ENCODE results near the gene COX6A2.
"Not testable (repeated sequence)": the region's sequence is repeated elsewhere in the genome, so short reads cannot be mapped to it uniquely, and the experiment has no call there.

COX6A2 gene

GRCh38 chr16:31438414-31438813 lies 10.3 kb upstream of the COX6A2 start:
- DNase-seq (ENCODE audit: low spot score) = no peak

- no peak for DNase-seq (ENCODE audit: low spot score)
Measured at GRCh38 chr16:31436221-31437045, 8.3 kb upstream of the COX6A2 start.

GRCh38 chr16:31435341-31436220 lies 7.4 kb upstream of the COX6A2 start:
- no peak for DNase-seq (ENCODE audit: low spot score)

GRCh38 chr16:31430380-31431052 lies 2.4 kb upstream of the COX6A2 start:
- DNase-seq (ENCODE audit: low spot score) = no peak

GRCh38 chr16:31429796-31430195 lies 1.6 kb upstream of the COX6A2 start:
- DNase-seq (ENCODE audit: low spot score) = no peak

GRCh38 chr16:31429314-31429713 lies 1.2 kb upstream of the COX6A2 start:
- DNase-seq (ENCODE audit: low spot score) = no peak

- DNase-seq (ENCODE audit: low spot score) = no peak
Measured at GRCh38 chr16:31428638-31429247, 583 bp upstream of the COX6A2 start.

GRCh38 chr16:31427441-31428278 lies 500 bp downstream of the COX6A2 start:
- DNase-seq (ENCODE audit: low spot score) = no peak

- DNase-seq (ENCODE audit: low spot score) = no peak
Measured at GRCh38 chr16:31423801-31424200, 4.4 kb downstream of the COX6A2 start.

- DNase-seq (ENCODE audit: low spot score) = no peak
Measured at GRCh38 chr16:31423241-31423640, 4.9 kb downstream of the COX6A2 start.

- DNase-seq (ENCODE audit: low spot score) = no peak
Measured at GRCh38 chr16:31421587-31421986, 6.6 kb downstream of the COX6A2 start.

- no peak for DNase-seq (ENCODE audit: low spot score)
Measured at GRCh38 chr16:31420037-31420436, 8.1 kb downstream of the COX6A2 start.

- DNase-seq (ENCODE audit: low spot score) = no peak
Measured at GRCh38 chr16:31417916-31418315, 10.2 kb downstream of the COX6A2 start.

GRCh38 chr16:31417036-31417435 lies 11.1 kb downstream of the COX6A2 start:
- DNase-seq (ENCODE audit: low spot score) = not testable (repeated sequence)

GRCh38 chr16:31416371-31416770 lies 11.8 kb downstream of the COX6A2 start:
- no peak for DNase-seq (ENCODE audit: low spot score)

- no peak for DNase-seq (ENCODE audit: low spot score)
Measured at GRCh38 chr16:31414706-31415105, 13.5 kb downstream of the COX6A2 start.

GRCh38 chr16:31413943-31414342 lies 14.2 kb downstream of the COX6A2 start:
- DNase-seq (ENCODE audit: low spot score) = no peak

- DNase-seq (ENCODE audit: low spot score) = no peak
Measured at GRCh38 chr16:31413381-31413780, 14.8 kb downstream of the COX6A2 start.

GRCh38 chr16:31412750-31413149 lies 15.4 kb downstream of the COX6A2 start:
- DNase-seq (ENCODE audit: low spot score) = no peak

GRCh38 chr16:31411024-31411844 lies 16.9 kb downstream of the COX6A2 start:
- no peak for DNase-seq (ENCODE audit: low spot score)

Data from HuH-7 (cell line).